ENCODE measurements around the gene ACMSD.
"Not testable (repeated sequence)": the region's sequence is repeated elsewhere in the genome, so short reads cannot be mapped to it uniquely, and the experiment has no call there.

Gene ACMSD

DNA sequence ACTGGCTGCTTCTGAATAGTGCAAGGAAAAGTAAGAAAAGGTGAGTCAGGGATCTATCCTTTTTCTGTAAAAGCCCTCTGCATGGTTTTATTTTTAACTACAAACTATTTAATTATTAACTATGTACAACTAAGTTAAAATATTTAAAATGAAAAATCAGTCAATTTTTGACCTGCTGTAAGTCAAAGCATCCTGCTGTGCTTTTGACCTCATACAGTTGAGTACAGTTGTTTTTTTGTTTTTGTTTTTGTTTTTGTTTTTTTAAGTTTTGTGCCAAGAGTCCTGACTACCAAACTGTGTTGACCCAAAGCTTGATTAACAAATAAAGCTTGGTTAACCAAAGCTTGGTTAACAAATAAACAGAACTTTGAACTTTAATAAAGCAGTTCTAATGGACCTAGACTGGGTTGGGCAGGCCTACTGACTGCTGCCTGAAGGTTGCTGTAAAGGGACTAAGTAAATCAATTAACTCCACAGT lies at the start of gene ACMSD:
Gene ACMSD (plus strand): TSS at position 474 of the 478 bp plus-strand sequence. CDS start 67 bp downstream, outside the sequence.
- no peak for DNase-seq (ENCODE audit: low read depth in 2 of 2, low spot score in 1 of 2)

DNA sequence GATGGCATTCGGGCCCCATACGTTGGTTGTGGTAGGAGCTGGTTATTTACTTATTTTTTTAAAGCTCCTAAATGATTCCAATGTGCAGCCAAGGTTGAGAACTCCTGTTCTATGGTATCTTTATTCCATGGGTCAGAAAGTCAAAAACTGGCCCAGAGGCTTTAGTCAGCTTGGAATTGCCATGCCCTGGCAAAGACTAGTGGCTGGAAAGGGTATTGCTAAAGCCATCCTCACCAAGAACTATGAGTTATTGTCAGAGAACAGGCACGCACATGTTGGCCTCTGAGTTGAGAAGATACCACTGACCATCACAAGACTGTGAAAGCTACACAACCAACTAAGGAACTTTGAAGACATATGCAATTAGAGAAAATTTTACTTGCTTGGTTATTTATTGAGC lies 47.9 kb upstream of the ACMSD start:
- no peak for DNase-seq (ENCODE audit: low read depth in 2 of 2, low spot score in 1 of 2)

DNA sequence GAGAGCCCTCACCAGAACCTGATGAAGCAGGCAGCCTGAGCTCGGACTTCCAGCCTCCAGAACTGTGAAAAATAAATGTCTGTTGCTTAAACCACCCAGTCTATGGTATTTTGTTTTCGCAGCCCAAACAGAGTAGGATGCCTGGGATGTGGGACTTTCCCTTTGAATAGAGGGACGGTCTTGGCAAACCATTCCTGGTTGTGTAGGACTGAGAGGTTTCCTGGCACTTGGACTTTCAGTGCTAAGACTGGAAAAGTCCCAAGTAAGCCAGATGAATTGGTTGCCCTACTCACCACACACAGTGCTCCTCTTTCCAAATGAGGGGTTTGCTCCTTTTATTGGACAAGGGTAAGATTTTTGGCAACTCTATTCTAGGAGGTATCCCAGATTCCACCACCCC lies 46.8 kb upstream of the ACMSD start:
- DNase-seq (ENCODE audit: low read depth in 2 of 2, low spot score in 1 of 2): no peak

- DNase-seq (ENCODE audit: low read depth in 2 of 2, low spot score in 1 of 2): no peak
Observed at GRCh38 chr2:134792186-134792585, 46.2 kb upstream of the ACMSD start.

GRCh38 chr2:134795765-134796164 lies 42.7 kb upstream of the ACMSD start:
- no peak for DNase-seq (ENCODE audit: low read depth in 2 of 2, low spot score in 1 of 2)

GRCh38 chr2:134796373-134796772 lies 42.0 kb upstream of the ACMSD start:
- DNase-seq (ENCODE audit: low read depth in 2 of 2, low spot score in 1 of 2): no peak

- DNase-seq (ENCODE audit: low read depth in 2 of 2, low spot score in 1 of 2): no peak
Observed at GRCh38 chr2:134799936-134800335, 38.5 kb upstream of the ACMSD start.

DNA sequence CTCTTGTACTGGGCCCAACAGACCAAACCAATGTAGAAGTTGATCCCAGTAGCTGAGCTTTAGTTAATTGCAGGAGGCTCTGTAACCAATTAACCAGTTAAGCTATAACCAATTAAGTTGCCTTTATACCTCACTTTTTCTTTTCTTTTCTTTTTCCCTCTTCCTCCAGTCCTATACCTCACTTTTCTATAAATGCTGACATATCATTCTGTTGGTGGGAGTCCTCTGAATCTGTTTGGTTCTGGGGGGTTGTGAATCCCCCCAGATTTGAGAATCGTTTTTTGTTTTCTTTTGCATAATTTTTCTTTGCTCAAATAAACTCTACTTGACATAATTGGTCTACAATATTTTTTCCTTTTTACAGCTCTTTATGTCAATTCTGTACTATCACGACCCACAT lies 38.1 kb upstream of the ACMSD start:
- no peak for DNase-seq (ENCODE audit: low read depth in 2 of 2, low spot score in 1 of 2)

GRCh38 chr2:134803609-134804405 lies 34.6 kb upstream of the ACMSD start:
- not testable (repeated sequence) for DNase-seq (ENCODE audit: low read depth in 2 of 2, low spot score in 1 of 2)

- DNase-seq (ENCODE audit: low read depth in 2 of 2, low spot score in 1 of 2): no peak
Observed at GRCh38 chr2:134815741-134816140, 22.7 kb upstream of the ACMSD start.

DNA sequence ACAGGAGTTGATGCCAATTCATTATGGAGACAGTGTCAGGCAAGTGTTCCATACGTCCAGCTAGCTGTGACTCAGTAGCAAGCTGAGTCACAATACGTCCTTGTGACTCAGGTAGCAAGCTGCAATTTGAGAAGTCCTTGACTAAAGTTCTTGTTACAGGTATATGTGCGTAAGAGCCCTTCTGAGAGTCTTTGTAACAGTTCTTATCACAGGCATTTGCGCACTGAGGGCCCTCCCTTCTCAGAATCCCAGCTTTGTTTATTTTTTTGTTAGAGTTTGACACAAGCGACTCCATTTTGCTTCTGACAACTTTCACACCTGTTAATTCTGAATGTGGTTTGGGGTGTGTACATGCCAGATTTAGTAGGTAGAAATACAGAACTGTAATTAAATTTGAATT lies 20.1 kb upstream of the ACMSD start:
- no peak for DNase-seq (ENCODE audit: low read depth in 2 of 2, low spot score in 1 of 2)

DNA sequence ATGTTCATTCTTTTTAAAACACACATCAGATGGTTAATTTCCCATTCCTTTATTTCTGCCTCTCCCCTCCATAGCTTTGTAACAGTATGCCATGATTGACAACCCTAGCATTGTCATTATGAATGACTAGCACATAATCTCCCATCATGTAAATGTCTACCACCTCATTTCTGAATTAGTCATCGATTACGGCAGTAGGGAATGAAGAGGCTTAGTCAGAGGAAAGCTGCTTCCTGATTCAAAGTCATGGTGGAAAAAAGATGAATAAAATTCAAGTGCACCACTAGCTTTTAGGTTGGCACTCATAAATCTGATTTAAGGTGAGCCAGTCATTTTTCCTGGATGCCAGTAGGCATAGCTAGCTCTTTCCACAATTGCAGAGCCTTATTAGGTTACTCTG lies 19.1 kb upstream of the ACMSD start:
- DNase-seq (ENCODE audit: low read depth in 2 of 2, low spot score in 1 of 2): no peak

DNA sequence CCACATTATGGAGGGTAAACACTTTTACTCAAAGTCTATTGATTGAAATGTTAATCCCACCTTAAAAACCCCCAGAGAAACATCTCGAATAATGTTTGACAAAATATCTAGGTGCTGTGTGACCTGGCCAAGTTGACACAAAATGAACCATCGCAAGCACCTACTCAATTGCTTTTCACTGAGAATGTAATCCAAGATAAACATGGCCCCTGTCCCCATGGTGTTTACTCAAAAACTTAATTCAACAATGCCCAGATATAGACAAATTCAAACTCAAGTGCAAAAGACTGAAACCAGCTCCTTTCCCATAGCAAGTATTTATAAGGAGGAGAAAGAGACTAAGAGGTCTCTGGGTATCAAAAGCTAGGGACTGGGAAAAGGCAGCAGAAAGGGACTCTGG lies 15.0 kb upstream of the ACMSD start:
- no peak for DNase-seq (ENCODE audit: low read depth in 2 of 2, low spot score in 1 of 2)

GRCh38 chr2:134823832-134824231 lies 14.6 kb upstream of the ACMSD start:
- no peak for DNase-seq (ENCODE audit: low read depth in 2 of 2, low spot score in 1 of 2)

DNA sequence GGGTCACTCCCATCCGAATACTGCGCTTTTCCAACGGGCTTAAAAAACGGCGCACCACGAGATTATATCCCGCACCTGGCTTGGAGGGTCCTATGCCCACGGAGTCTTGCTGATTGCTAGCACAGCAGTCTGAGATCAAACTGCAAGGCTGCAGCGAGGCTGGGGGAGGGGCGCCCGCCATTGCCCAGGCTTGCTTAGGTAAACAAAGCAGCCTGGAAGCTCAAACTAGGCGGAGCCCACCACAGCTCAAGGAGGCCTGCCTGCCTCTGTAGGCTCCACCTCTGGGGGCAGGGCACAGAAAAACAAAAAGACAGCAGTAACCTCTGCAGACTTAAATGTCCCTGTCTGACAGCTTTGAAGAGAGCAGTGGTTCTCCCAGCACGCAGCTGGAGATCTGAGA lies 12.7 kb upstream of the ACMSD start:
- DNase-seq (ENCODE audit: low read depth in 2 of 2, low spot score in 1 of 2): not testable (repeated sequence)

- DNase-seq (ENCODE audit: low read depth in 2 of 2, low spot score in 1 of 2): no peak
Observed at GRCh38 chr2:134835471-134835870, 2.9 kb upstream of the ACMSD start.

DNA sequence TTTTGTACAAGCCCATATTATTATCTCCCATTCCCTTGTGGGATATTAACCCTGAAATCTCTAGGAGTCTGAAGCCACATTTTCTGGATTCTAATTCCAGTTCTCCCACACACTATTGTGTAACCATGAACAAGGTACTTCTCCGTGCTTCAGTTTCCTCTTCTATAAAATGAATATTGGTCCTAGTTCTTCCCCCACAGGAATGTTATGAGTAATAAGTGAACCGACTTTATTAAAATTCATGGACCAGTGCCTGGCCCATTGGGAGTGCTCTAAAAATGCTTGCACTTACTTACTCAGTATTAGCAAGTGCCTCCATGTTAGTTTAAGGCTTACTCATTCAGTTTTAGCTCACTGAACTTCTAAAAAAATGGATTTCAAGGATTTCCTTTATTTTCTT lies 1.4 kb upstream of the ACMSD start:
- DNase-seq (ENCODE audit: low read depth in 2 of 2, low spot score in 1 of 2): no peak

- DNase-seq (ENCODE audit: low read depth in 2 of 2, low spot score in 1 of 2): no peak
Observed at GRCh38 chr2:134839649-134840048, 1.2 kb downstream of the ACMSD start.

GRCh38 chr2:134842930-134843490 lies 4.6 kb downstream of the ACMSD start:
- DNase-seq (ENCODE audit: low read depth in 2 of 2, low spot score in 1 of 2): no peak

GRCh38 chr2:134843968-134844367 lies 5.6 kb downstream of the ACMSD start:
- DNase-seq (ENCODE audit: low read depth in 2 of 2, low spot score in 1 of 2): no peak

DNA sequence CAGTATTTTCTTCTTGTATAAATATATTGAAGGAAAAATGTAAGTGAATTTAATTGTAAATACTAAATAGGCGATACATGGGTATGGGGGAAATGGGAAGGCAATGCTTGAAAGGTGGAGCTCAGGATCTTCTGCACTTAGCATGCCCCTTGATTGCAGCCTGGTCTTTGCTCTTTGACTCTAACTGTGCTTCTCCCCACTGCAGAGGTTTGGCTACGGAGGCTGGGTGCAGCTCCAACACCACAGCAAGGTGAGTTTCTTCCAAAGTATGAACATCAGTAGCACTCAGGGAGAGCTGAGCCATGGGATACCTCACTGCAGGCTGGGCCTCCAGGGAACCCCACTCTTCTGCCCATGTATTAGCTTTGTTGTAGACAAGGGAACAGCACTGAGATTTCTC lies 6.6 kb downstream of the ACMSD start:
- no peak for DNase-seq (ENCODE audit: low read depth in 2 of 2, low spot score in 1 of 2)

GRCh38 chr2:134845719-134846118 lies 7.3 kb downstream of the ACMSD start:
- no peak for DNase-seq (ENCODE audit: low read depth in 2 of 2, low spot score in 1 of 2)

- DNase-seq (ENCODE audit: low read depth in 2 of 2, low spot score in 1 of 2): no peak
Observed at GRCh38 chr2:134846213-134846612, 7.8 kb downstream of the ACMSD start.

All from stimulated activated CD8-positive, alpha-beta memory T cell treated with anti-CD3 and anti-CD28 coated beads, Interleukin-4, amount 100 ng/mL, for 4 hours (primary cell).